ENCODE results near the gene PRPF8. TPM values are rescaled to one million over a fixed set of nuclear protein-coding genes. Genes with fewer than 3 reads are reported as not detected.
"Not testable (repeated sequence)": the region's sequence is repeated elsewhere in the genome, so short reads cannot be mapped to it uniquely, and the experiment has no call there.

The PRPF8 gene
- total and polyA plus RNA-seq, 8 donors: 33.6 to 252 (median 147) TPM

- H3K27ac ChIP-seq: peak overlapping the region; percentile 83 to 91 (median 86)
- no peaks in the 10 kb centered on the region for H3K27me3 ChIP-seq
- H3K36me3 ChIP-seq: peaks cover 18 to 38% (median 30%) of the 10 kb centered on the region in 4 donors
- H3K9me3 ChIP-seq: no peaks in the 10 kb centered on the region
- 24 to 32% (median 28%) methylated on average over 14 of the region's 14 CpGs for WGBS, 5 donors
- peaks cover 37 to 70% (median 53%) of the 10 kb centered on the region in 4 donors for H3K4me1 ChIP-seq
- intact Hi-C loops (cut with DNase I; ENCODE audit: low total_unique reads): no loop called here
- H3K4me3 ChIP-seq: peak overlapping the region; percentile 59 to 80 (median 72)
- TF ChIP-seq CTCF (IDR thresholded peaks at IDR 0.05): no peak
- TF ChIP-seq POLR2AphosphoS5 (IDR thresholded peaks at IDR 0.05): no peak
- TF ChIP-seq EP300 (IDR thresholded peaks at IDR 0.05): no peak
- TF ChIP-seq POLR2A (IDR thresholded peaks at IDR 0.05): no peak
- DNase-seq: no peak
These were observed 26.3 kb upstream of the PRPF8 start for GRCh38 chr17:1710807-1711553.

- Histone ChIP-seq H3K27me3 (no peaks in the 10 kb centered on the region), H3K4me3 (peak within 1 kb of the TSS; percentile 59 to 80 (median 72)), H3K9me3 (no peaks in the 10 kb centered on the region), H3K36me3 (peaks cover 18 to 38% (median 30%) of the 10 kb centered on the region in 4 donors), H3K4me1 (peaks cover 37 to 68% (median 50%) of the 10 kb centered on the region in 4 donors), H3K27ac (peak within 1 kb of the TSS; percentile 83 to 91 (median 86))
- peak; percentile 80 to 92 for DNase-seq
- TF ChIP-seq POLR2A (IDR thresholded peaks at IDR 0.05): no peak
- TF ChIP-seq POLR2AphosphoS5 (IDR thresholded peaks at IDR 0.05): peak in 2 of 3 donors; percentile 62 to 72
- 1 to 6% (median 2%) methylated on average over 21 to 83 of the region's 83 CpGs for WGBS, 5 donors
- intact Hi-C loops (cut with DNase I; ENCODE audit: low total_unique reads): no loop called here
These were observed 25.5 kb upstream of the PRPF8 start, which contains the start of gene TLCD2 for GRCh38 chr17:1709971-1710806. Gene TLCD2, minus strand, starts transcription at chr17:1710377. Its CDS starts 135 bp downstream, at chr17:1710242.

- peak overlapping the region; percentile 59 to 80 (median 72) for H3K4me3 ChIP-seq
- peaks cover 18 to 38% (median 30%) of the 10 kb centered on the region in 4 donors for H3K36me3 ChIP-seq
- H3K9me3 ChIP-seq: no peaks in the 10 kb centered on the region
- 8 to 18% (median 8%) methylated on average over 9 to 16 of the region's 16 CpGs for WGBS, 5 donors
- TF ChIP-seq EP300 (IDR thresholded peaks at IDR 0.05) (no peak), POLR2A (IDR thresholded peaks at IDR 0.05) (no peak), CTCF (IDR thresholded peaks at IDR 0.05) (no peak), POLR2AphosphoS5 (IDR thresholded peaks at IDR 0.05) (no peak)
- peaks cover 37 to 61% (median 43%) of the 10 kb centered on the region in 4 donors for H3K4me1 ChIP-seq
- peak overlapping the region; percentile 83 to 91 (median 86) for H3K27ac ChIP-seq
- intact Hi-C loops (cut with DNase I; ENCODE audit: low total_unique reads): no loop called here
- DNase-seq: peak in 1 of 2 donors; percentile 48
- H3K27me3 ChIP-seq: no peaks in the 10 kb centered on the region
These were observed 24.8 kb upstream of the PRPF8 start for GRCh38 chr17:1709403-1709951.

GRCh38 chr17:1708791-1709346 lies 24.2 kb upstream of the PRPF8 start:
- Histone ChIP-seq H3K36me3 (peaks cover 18 to 34% (median 25%) of the 10 kb centered on the region in 4 donors), H3K4me1 (peaks cover 32 to 55% (median 37%) of the 10 kb centered on the region in 4 donors), H3K27ac (peak overlapping the region in 1 of 5 donors; percentile 89)
- H3K4me3 ChIP-seq; H3K27me3 ChIP-seq; intact Hi-C loops (cut with DNase I; ENCODE audit: low total_unique reads); H3K9me3 ChIP-seq: not testable (repeated sequence)
- peak in 1 of 2 donors; percentile 5 for DNase-seq
- 85 to 96% (median 94%) methylated on average over 10 of the region's 10 CpGs for WGBS, 5 donors

- intact Hi-C loops (cut with DNase I; ENCODE audit: low total_unique reads): no loop called here
- Histone ChIP-seq H3K4me1 (peaks cover 14 to 37% (median 20%) of the 10 kb centered on the region in 4 donors), H3K27ac (no peak overlapping the region), H3K4me3 (no peak overlapping the region), H3K27me3 (no peaks in the 10 kb centered on the region), H3K36me3 (peaks cover under 1 to 16% (median 8%) of the 10 kb centered on the region in 4 donors), H3K9me3 (no peaks in the 10 kb centered on the region)
- 82 to 94% (median 85%) methylated on average over 5 of the region's 5 CpGs for WGBS, 5 donors
- peak in 1 of 2 donors; percentile 21 for DNase-seq
- no peak for TF ChIP-seq POLR2A (IDR thresholded peaks at IDR 0.05)
These were observed 22.4 kb upstream of the PRPF8 start for GRCh38 chr17:1707107-1707506.
